ENCODE results near the gene PIAS2. TPM values are rescaled to one million over a fixed set of nuclear protein-coding genes. Genes with fewer than 3 reads are reported as not detected.

Gene PIAS2
- total and polyA plus RNA-seq, 9 of the 15 experiments (the other 6 are each of a cell fraction or from before 2014, with no cell fraction given), result 2.9 to 23.9 (median 12.0) TPM

DNA sequence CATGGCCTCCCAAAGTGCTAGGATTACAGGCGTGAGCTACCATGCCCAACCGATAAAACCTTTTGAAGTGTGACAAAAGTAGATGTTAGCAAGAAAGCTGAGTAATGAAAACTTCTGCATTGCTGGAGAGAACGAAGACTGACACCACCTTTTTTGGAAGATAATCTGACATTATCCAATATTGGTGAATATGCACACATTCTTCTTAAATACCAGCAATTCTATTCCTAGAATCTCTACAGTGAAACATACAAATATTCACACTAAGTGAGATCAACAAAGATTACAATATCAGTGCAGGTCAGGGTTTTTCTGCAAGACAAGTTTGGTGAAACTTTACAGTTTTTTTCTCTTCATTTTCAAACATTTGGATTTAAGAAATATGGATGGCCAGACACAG is 7.8 kb downstream of the PIAS2 start:
- H3K79me2 ChIP-seq (ENCODE audit: control insufficient read depth, insufficient read depth, low read length), result peaks cover 86% of the 10 kb centered on the region
- intact Hi-C loops (cut with micrococcal nuclease) (no loop called here), in situ Hi-C loops (cut with MboI) (no loop called here)
- FAIRE-seq (no peak), ATAC-seq (no peak), DNase-seq (ENCODE audit: extremely low read depth in 1 of 4, low spot score in 3 of 4) (no peak)
- no peak overlapping the region for H3K9ac ChIP-seq (ENCODE audit: insufficient read depth in 1 of 2, low read depth in 2 of 2, low read length in 2 of 2)
- H4K20me1 ChIP-seq (replicated peaks; ENCODE audit: control insufficient read depth, insufficient read depth, low read length), result 0 out of 2 replicates have a peak, but pooled peaks cover 4% of the 10 kb centered on the region
- peaks cover 0 to 7% of the 10 kb centered on the region in 2 experiments; a peak in 2 of 5 replicates for H3K4me1 ChIP-seq (replicated peaks in 1 of 2; ENCODE audit: control insufficient read depth in 2 of 2, insufficient read depth in 2 of 2, low read length in 2 of 2)
- POLR2A ChIA-PET, result no interaction called here
- no peak overlapping the region for H3K4me2 ChIP-seq (ENCODE audit: insufficient read depth, low read length)
- CTCF ChIA-PET (ENCODE audit: low intra/inter-chr PET ratio), result no interaction called here
- no peaks in the 10 kb centered on the region for H3K36me3 ChIP-seq (ENCODE audit: control insufficient read depth, insufficient read depth, low read length)
- no peak overlapping the region for H3K4me3 ChIP-seq
- H3K27me3 ChIP-seq (ENCODE audit: control insufficient read depth in 2 of 2, insufficient read depth in 2 of 2, low read length in 2 of 2), result no peaks in the 10 kb centered on the region
- H3K27ac ChIP-seq (ENCODE audit: extremely low read depth, low read depth, low read length), result no peak overlapping the region
- 44% methylated on average over 3 of the region's 3 CpGs for WGBS (ENCODE audit: insufficient coverage, low coverage, missing lambda C conversion rate)
- H3K9me3 ChIP-seq (replicated peaks; ENCODE audit: control insufficient read depth, insufficient read depth, low read depth, low read length), result no peaks in the 10 kb centered on the region
- no peak overlapping the region for H2AFZ ChIP-seq (ENCODE audit: low read depth, low read length)
- TF ChIP-seq, protein P1, sequence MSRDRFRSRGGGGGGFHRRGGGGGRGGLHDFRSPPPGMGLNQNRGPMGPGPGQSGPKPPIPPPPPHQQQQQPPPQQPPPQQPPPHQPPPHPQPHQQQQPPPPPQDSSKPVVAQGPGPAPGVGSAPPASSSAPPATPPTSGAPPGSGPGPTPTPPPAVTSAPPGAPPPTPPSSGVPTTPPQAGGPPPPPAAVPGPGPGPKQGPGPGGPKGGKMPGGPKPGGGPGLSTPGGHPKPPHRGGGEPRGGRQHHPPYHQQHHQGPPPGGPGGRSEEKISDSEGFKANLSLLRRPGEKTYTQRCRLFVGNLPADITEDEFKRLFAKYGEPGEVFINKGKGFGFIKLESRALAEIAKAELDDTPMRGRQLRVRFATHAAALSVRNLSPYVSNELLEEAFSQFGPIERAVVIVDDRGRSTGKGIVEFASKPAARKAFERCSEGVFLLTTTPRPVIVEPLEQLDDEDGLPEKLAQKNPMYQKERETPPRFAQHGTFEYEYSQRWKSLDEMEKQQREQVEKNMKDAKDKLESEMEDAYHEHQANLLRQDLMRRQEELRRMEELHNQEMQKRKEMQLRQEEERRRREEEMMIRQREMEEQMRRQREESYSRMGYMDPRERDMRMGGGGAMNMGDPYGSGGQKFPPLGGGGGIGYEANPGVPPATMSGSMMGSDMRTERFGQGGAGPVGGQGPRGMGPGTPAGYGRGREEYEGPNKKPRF (IDR thresholded peaks at IDR 0.05; ENCODE audit: low read depth, low read length), result no peak
- TF ChIP-seq DPF2 (IDR thresholded peaks at IDR 0.05) (no peak), PHF8 (IDR thresholded peaks at IDR 0.05; ENCODE audit: borderline replicate concordance, low read length) (no peak), ETS2 (tag; IDR thresholded peaks at IDR 0.05; ENCODE audit: borderline replicate concordance, poor library complexity, severe bottlenecking) (no peak), ZFP36 (IDR thresholded peaks at IDR 0.05; ENCODE audit: low read depth, low read length, partially characterized antibody) (no peak), ZNF79 (CRISPR knock-in tag; IDR thresholded peaks at IDR 0.05; ENCODE audit: low read depth) (no peak), ZSCAN29 (IDR thresholded peaks at IDR 0.05) (no peak), ESRRB (CRISPR knock-in tag; IDR thresholded peaks at IDR 0.05; ENCODE audit: borderline replicate concordance) (no peak), OTX1 (CRISPR knock-in tag; IDR thresholded peaks at IDR 0.05) (no peak), ZNF644 (tag; IDR thresholded peaks at IDR 0.05; ENCODE audit: low read depth) (no peak), HDGF (IDR thresholded peaks at IDR 0.05) (no peak), ARID4B (CRISPR knock-in tag; IDR thresholded peaks at IDR 0.05) (no peak), POLR3A (IDR thresholded peaks at IDR 0.05; ENCODE audit: borderline replicate concordance, extremely low read depth, insufficient read depth, insufficient read length) (no peak), RCOR1 (IDR thresholded peaks at IDR 0.05; ENCODE audit: borderline replicate concordance in 1 of 2, low read depth in 2 of 2, low read length in 2 of 2) (no peak)
- TF ChIP-seq, protein P2, sequence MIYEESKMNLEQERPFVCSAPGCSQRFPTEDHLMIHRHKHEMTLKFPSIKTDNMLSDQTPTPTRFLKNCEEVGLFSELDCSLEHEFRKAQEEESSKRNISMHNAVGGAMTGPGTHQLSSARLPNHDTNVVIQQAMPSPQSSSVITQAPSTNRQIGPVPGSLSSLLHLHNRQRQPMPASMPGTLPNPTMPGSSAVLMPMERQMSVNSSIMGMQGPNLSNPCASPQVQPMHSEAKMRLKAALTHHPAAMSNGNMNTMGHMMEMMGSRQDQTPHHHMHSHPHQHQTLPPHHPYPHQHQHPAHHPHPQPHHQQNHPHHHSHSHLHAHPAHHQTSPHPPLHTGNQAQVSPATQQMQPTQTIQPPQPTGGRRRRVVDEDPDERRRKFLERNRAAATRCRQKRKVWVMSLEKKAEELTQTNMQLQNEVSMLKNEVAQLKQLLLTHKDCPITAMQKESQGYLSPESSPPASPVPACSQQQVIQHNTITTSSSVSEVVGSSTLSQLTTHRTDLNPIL (CRISPR knock-in tag; IDR thresholded peaks at IDR 0.05), result no peak
- BruUV-seq (replicated peaks), result no TSS peak
- H3K9me1 ChIP-seq (ENCODE audit: control insufficient read depth, insufficient read depth, low read length), result no peaks in the 10 kb centered on the region
